ENCODE results near the gene CSMD2.

DNA sequence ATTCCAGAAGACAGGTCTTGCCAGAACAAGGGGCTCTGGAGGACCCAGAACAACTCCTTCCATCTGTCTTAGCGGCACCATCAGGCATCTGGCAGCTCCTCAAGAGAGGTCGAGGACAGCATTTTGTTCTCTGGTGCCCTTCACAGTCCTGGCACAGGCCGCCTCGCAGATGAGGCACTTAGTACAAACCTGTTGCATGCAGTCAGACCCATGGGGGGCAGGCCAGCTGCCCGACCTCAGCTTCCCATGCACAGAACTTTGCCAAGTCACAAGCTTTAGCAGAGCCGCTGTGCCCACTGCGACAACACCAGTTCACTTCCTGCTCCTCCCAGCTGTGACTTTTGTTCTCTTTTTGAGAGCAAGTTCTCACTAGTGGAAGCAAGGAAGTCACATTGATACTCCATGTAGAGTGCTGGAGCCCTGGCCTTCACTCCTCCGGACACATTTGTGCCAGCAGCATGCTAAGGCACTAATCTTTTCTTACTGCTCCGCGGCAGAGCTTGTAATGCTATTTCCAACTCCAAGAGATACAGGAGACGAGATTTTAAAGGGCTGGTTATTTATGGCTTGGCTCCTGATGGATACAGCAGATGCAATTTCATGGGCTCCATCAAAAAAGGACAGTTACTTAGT is 256.6 kb downstream of the CSMD2 start:
- TF ChIP-seq, protein P1, sequence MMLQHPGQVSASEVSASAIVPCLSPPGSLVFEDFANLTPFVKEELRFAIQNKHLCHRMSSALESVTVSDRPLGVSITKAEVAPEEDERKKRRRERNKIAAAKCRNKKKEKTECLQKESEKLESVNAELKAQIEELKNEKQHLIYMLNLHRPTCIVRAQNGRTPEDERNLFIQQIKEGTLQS (IDR thresholded peaks at IDR 0.05) = no peak
- TF ChIP-seq POLR2A (IDR thresholded peaks at IDR 0.05; ENCODE audit: borderline replicate concordance, extremely low read depth, insufficient read depth, insufficient read length) (no peak), RAD21 (IDR thresholded peaks at IDR 0.05; ENCODE audit: low read depth) (no peak), JUND (IDR thresholded peaks at IDR 0.05) (no peak), EZH2 (IDR thresholded peaks at IDR 0.05) (no peak), POLR2AphosphoS5 (IDR thresholded peaks at IDR 0.05; ENCODE audit: low read depth, low read length) (no peak), SIN3A (IDR thresholded peaks at IDR 0.05; ENCODE audit: low read depth) (no peak)
- TF ChIP-seq, protein P2, sequence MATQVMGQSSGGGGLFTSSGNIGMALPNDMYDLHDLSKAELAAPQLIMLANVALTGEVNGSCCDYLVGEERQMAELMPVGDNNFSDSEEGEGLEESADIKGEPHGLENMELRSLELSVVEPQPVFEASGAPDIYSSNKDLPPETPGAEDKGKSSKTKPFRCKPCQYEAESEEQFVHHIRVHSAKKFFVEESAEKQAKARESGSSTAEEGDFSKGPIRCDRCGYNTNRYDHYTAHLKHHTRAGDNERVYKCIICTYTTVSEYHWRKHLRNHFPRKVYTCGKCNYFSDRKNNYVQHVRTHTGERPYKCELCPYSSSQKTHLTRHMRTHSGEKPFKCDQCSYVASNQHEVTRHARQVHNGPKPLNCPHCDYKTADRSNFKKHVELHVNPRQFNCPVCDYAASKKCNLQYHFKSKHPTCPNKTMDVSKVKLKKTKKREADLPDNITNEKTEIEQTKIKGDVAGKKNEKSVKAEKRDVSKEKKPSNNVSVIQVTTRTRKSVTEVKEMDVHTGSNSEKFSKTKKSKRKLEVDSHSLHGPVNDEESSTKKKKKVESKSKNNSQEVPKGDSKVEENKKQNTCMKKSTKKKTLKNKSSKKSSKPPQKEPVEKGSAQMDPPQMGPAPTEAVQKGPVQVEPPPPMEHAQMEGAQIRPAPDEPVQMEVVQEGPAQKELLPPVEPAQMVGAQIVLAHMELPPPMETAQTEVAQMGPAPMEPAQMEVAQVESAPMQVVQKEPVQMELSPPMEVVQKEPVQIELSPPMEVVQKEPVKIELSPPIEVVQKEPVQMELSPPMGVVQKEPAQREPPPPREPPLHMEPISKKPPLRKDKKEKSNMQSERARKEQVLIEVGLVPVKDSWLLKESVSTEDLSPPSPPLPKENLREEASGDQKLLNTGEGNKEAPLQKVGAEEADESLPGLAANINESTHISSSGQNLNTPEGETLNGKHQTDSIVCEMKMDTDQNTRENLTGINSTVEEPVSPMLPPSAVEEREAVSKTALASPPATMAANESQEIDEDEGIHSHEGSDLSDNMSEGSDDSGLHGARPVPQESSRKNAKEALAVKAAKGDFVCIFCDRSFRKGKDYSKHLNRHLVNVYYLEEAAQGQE (IDR thresholded peaks at IDR 0.05; ENCODE audit: low read depth) = no peak
- TF ChIP-seq, protein P3, sequence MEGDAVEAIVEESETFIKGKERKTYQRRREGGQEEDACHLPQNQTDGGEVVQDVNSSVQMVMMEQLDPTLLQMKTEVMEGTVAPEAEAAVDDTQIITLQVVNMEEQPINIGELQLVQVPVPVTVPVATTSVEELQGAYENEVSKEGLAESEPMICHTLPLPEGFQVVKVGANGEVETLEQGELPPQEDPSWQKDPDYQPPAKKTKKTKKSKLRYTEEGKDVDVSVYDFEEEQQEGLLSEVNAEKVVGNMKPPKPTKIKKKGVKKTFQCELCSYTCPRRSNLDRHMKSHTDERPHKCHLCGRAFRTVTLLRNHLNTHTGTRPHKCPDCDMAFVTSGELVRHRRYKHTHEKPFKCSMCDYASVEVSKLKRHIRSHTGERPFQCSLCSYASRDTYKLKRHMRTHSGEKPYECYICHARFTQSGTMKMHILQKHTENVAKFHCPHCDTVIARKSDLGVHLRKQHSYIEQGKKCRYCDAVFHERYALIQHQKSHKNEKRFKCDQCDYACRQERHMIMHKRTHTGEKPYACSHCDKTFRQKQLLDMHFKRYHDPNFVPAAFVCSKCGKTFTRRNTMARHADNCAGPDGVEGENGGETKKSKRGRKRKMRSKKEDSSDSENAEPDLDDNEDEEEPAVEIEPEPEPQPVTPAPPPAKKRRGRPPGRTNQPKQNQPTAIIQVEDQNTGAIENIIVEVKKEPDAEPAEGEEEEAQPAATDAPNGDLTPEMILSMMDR (IDR thresholded peaks at IDR 0.05 in 2 of 3, conservative IDR thresholded peaks at IDR 0.05 in 1 of 3; ENCODE audit: borderline replicate concordance in 1 of 3, insufficient read depth in 1 of 3, low read depth in 2 of 3, low read length in 2 of 3) = no peak
- TF ChIP-seq, protein P4, sequence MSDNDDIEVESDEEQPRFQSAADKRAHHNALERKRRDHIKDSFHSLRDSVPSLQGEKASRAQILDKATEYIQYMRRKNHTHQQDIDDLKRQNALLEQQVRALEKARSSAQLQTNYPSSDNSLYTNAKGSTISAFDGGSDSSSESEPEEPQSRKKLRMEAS (IDR thresholded peaks at IDR 0.05) = no peak
